HepG2 (cell line): ENCODE measurements around the gene BMF. TPM values are rescaled to one million over a fixed set of nuclear protein-coding genes. Genes with fewer than 3 reads are reported as not detected.
A peak's percentile ranks its signal among the peaks of the same experiment; 100 is the strongest.

Experiments
- DZIP1 ChIP-seq: sonication (generic); formaldehyde crosslinking; IDR thresholded peaks from 2 replicates; pipeline ENCODE4 v1.5.0; 2020; ENCODE audit warnings: mild to moderate bottlenecking, missing genetic modification reagents
- ERF ChIP-seq: IDR thresholded peaks from 2 replicates; pipeline ENCODE4 v1.6.1; 2018; ENCODE audit warnings: missing biosample characterization, missing genetic modification reagents
- GTF3A ChIP-seq: sonication (generic); formaldehyde crosslinking; conservative IDR thresholded peaks from 2 replicates; pipeline ENCODE4 v1.4.0; 2020; ENCODE audit warnings: mild to moderate bottlenecking, missing genetic modification reagents
- HNF4A ChIP-seq: sonication (generic); formaldehyde crosslinking; IDR thresholded peaks from 2 replicates; pipeline ENCODE4 v1.4.0; 2020; ENCODE audit warnings: missing genetic modification reagents
- MBNL3 ChIP-seq: fragments of 250-450 bp; sonication (Bioruptor Pico); conservative IDR thresholded peaks from 2 replicates; pipeline ENCODE4 v1.8.0; 2022; ENCODE audit warnings: mild to moderate bottlenecking, inconsistent platforms
- NFKB2 ChIP-seq: sonication (generic); formaldehyde crosslinking; IDR thresholded peaks from 2 replicates; pipeline ENCODE4 v1.4.0; 2020; ENCODE audit warnings: missing genetic modification reagents, borderline replicate concordance
- PAXIP1 ChIP-seq: sonication (generic); formaldehyde crosslinking; conservative IDR thresholded peaks from 2 replicates; pipeline ENCODE4 v1.4.0; 2020; ENCODE audit warnings: mild to moderate bottlenecking, missing genetic modification reagents, moderate library complexity
- POGK ChIP-seq: sonication (generic); formaldehyde crosslinking; conservative IDR thresholded peaks from 2 replicates; pipeline ENCODE4 v1.8.0; 2022; ENCODE audit warnings: mild to moderate bottlenecking, moderate library complexity, missing genetic modification reagents
- RARA ChIP-seq: IDR thresholded peaks from 2 replicates; pipeline ENCODE4 v1.6.1; 2016; ENCODE audit warnings: missing genetic modification reagents, missing compliant biosample characterization
- ZBTB3 ChIP-seq: sonication (generic); formaldehyde crosslinking; IDR thresholded peaks from 2 replicates; pipeline ENCODE4 v1.4.0; 2020; ENCODE audit warnings: low read depth, mild to moderate bottlenecking, moderate library complexity, missing genetic modification reagents, borderline replicate concordance
- ZBTB7B ChIP-seq: sonication (generic); formaldehyde crosslinking; IDR thresholded peaks from 2 replicates; pipeline ENCODE4 v1.4.0; 2020; ENCODE audit warnings: missing genetic modification reagents
- ZNF10 ChIP-seq: sonication (generic); formaldehyde crosslinking; IDR thresholded peaks from 2 replicates; pipeline ENCODE4 v1.4.0; 2020; ENCODE audit warnings: mild to moderate bottlenecking, low read depth, missing genetic modification reagents, borderline replicate concordance
- ZNF121 ChIP-seq: sonication (generic); formaldehyde crosslinking; IDR thresholded peaks from 2 replicates; pipeline ENCODE4 v1.5.0; 2020; ENCODE audit warnings: mild to moderate bottlenecking, missing genetic modification reagents
- ZNF251 ChIP-seq: sonication (generic); formaldehyde crosslinking; IDR thresholded peaks from 2 replicates; pipeline ENCODE4 v1.9.0; 2021; ENCODE audit warnings: mild to moderate bottlenecking, missing genetic modification reagents
- ZNF749 ChIP-seq: sonication (generic); formaldehyde crosslinking; IDR thresholded peaks from 2 replicates; pipeline ENCODE4 v1.8.0; 2022; ENCODE audit warnings: mild to moderate bottlenecking, missing genetic modification reagents, moderate library complexity, borderline replicate concordance
- ZNF781 ChIP-seq: sonication (generic); formaldehyde crosslinking; IDR thresholded peaks from 2 replicates; pipeline ENCODE4 v1.5.1; 2020; ENCODE audit warnings: borderline replicate concordance, mild to moderate bottlenecking, missing genetic modification reagents; ENCODE audit errors: not compliant biosample characterization
- ZNF784 ChIP-seq: sonication (generic); formaldehyde crosslinking; IDR thresholded peaks from 2 replicates; pipeline ENCODE4 v1.5.1; 2020; ENCODE audit warnings: missing genetic modification reagents, mild to moderate bottlenecking, borderline replicate concordance
- ZNF800 ChIP-seq: sonication (generic); formaldehyde crosslinking; IDR thresholded peaks from 2 replicates; pipeline ENCODE4 v1.4.0; 2020; ENCODE audit warnings: missing genetic modification reagents
- polyA plus RNA-seq, 8 experiments: library from polyadenylated mRNA; depleted of rRNA in 3 of 8; stranded (reverse) in 7 of 8; unstranded in 1 of 8; fragments of >200 nt; fragmentation: Illumina TruSeq in 4 of 8; extraction: Trizol in 4 of 8; gene quantifications; 2 replicates each; pipeline versions ENCODE4 v1.2.1 to v1.2.3, GENCODE V29; 2011 to 2016; ENCODE audit warnings: low read depth in 4 of 8, missing spikeins in 1 of 8, mixed read lengths in 1 of 8; ENCODE audit not compliant: insufficient read depth in 1 of 8
- total RNA-seq, 5 experiments: library from RNA; depleted of rRNA; stranded (reverse); fragments of >200 nt; fragmentation: Illumina TruSeq; extraction: Trizol; gene quantifications; 2 replicates each; pipeline ENCODE4 v1.2.3, GENCODE V29; 2016; ENCODE audit warnings: low read depth in 1 of 5

The BMF gene
- total and polyA plus RNA-seq, 2 of the 13 experiments (the other 11 are each of a cell fraction or from before 2014, with no cell fraction given): 8.7 to 15.9 TPM

GRCh38 chr15:40067921-40068624, 40.6 kb downstream of the BMF start (continued):
- no peak for TF ChIP-seq PAXIP1
- TF ChIP-seq POGK (CRISPR knock-in tag): no peak
- no peak for TF ChIP-seq ZNF10 (CRISPR knock-in tag)
- TF ChIP-seq DZIP1 (CRISPR knock-in tag): no peak
- TF ChIP-seq ZBTB7B (CRISPR knock-in tag): no peak
- no peak for TF ChIP-seq ZNF800 (CRISPR knock-in tag)
- 0 out of 2 replicates have a peak, but pooled peaks have one; percentile 59 for TF ChIP-seq ZNF784 (CRISPR knock-in tag)
- no peak for TF ChIP-seq ERF (CRISPR knock-in tag)
- no peak for TF ChIP-seq ZBTB3 (CRISPR knock-in tag)
- no peak for TF ChIP-seq MBNL3 (CRISPR knock-in tag)
- TF ChIP-seq HNF4A (CRISPR knock-in tag): 0 out of 2 replicates have a peak, but pooled peaks have one; percentile 6
- TF ChIP-seq ZNF251 (CRISPR knock-in tag): no peak
- TF ChIP-seq NFKB2: no peak
- TF ChIP-seq ZNF121: no peak
- TF ChIP-seq ZNF781: no peak
- no peak for TF ChIP-seq ZNF749
- no peak for TF ChIP-seq GTF3A (CRISPR knock-in tag)
- TF ChIP-seq RARA (CRISPR knock-in tag): peak; percentile 38; the same call in 1 of the 2 replicates
